GM12891 (cell line): Measurements from ENCODE around the gene NDUFA11. TPM values are rescaled to one million over a fixed set of nuclear protein-coding genes. Genes with fewer than 3 reads are reported as not detected.
A peak's percentile ranks its signal among the peaks of the same experiment; 100 is the strongest.

Source experiments
- DNase-seq: peaks from one replicate; pipeline ENCODE4 v3.0.0; 2011; ENCODE audit warnings: low spot score; ENCODE audit not compliant: insufficient read length
- FAIRE-seq: peaks from 2 replicates; lab custom pipeline; 2011; peaks lifted over from hg19 to GRCh38; lab: Jason Lieb, UNC
- PAX5 ChIP-seq: IDR thresholded peaks from 2 replicates; pipeline ENCODE4 v1.6.1; 2011; ENCODE audit warnings: low read length, moderate library complexity, mild to moderate bottlenecking; ENCODE audit not compliant: insufficient read depth, severe bottlenecking
- POLR2A ChIP-seq: IDR thresholded peaks from 2 replicates; pipeline ENCODE4 v1.6.1; 2011; ENCODE audit warnings: low read depth, low read length, control low read depth
- POLR2AphosphoS5 ChIP-seq: IDR thresholded peaks from 2 replicates; pipeline ENCODE4 v1.6.1; 2011; ENCODE audit warnings: low read depth, low read length, control low read depth
- POU2F2 ChIP-seq: IDR thresholded peaks from 2 replicates; pipeline ENCODE4 v1.6.1; 2011; ENCODE audit warnings: low read depth, mild to moderate bottlenecking, control low read depth, low read length, moderate library complexity
- SPI1 ChIP-seq: IDR thresholded peaks from 2 replicates; pipeline ENCODE4 v1.6.1; 2011; ENCODE audit warnings: low read depth, low read length, control low read depth
- TAF1 ChIP-seq: IDR thresholded peaks from 2 replicates; pipeline ENCODE4 v1.6.1; 2011; ENCODE audit warnings: low read depth, low read length, control low read depth
- polyA plus RNA-seq: library from polyadenylated mRNA; unstranded; fragments of >200 nt; gene quantifications from one replicate; pipeline ENCODE4 v1.2.1, GENCODE V29; 2012; ENCODE audit warnings: low read depth, missing spikeins, inconsistent platforms; ENCODE audit not compliant: missing spikeins

The NDUFA11 gene
- polyA plus RNA-seq: 307 TPM

DNA sequence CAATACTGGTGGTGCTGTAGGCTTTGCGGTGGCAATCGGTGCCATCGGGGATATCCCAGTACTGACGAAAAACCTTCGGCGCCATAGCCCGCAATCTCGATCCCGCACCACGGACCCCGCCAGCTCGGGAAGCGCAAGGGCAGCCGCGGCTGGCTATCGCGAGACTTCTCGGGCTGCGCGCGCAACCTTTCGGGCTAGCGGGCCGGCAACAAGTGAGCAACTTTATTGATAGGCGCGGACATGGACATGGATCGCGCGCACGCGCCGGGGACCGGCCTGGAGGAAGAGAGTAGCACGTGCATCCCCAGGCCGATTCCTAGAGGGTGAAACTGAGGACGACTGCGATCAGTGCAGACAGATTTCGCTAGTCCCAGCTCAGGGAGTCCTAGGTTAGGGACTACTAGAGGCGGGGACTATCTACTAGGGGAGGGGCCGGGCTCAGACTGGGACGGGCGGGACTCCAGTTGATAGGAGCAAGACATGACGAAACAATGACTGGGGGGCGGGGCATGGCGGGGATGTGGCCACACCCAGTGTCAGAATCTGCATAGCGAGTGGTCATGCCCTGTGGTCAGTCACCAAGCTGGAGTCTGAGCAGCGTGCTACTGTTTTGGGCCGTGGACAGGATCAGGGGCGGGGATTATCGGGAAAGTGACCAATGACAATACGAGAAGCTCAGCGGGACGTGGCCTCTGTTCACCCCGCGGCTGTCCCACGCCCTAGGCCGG, at the start of gene NDUFA11:
Gene NDUFA11 (minus strand): TSS at position 167 of the 728 bp plus-strand sequence. CDS start 82 bp downstream, at position 85.
- DNase-seq: peak; percentile 97
- no peak for FAIRE-seq
- TF ChIP-seq POLR2AphosphoS5 (peak; percentile 82; the same call in 1 of the 2 replicates), PAX5 (peak; percentile 32), SPI1 (no peak), POU2F2 (peak; percentile 40), TAF1 (peak; percentile 67), POLR2A (peak; percentile 77)

DNA sequence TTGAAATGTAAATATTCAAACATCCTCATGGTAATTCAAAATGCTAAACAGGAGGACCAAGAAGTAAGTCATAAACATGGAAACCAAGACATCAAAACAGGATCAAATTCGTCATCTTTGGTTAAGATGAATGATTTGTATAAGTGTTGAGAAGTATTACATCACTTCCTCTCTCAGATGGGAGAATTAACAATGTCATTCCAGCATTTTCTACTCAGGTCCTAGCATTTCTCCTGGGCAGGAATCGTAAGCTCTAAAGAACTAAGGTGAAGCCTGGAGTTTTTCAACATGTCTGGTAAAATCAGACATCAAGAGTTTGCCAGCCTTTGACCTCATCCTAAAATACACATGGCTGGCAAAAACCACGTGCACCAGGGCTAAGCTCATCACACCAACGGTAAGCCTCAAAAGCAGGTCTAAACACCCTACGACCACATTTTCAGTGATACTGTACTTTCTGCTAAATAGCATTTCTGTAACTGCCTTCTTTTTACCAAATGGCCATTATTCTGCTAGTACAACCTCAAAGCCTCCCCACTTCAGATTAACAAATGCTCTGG, 49.5 kb upstream of the NDUFA11 start:
- no peak for DNase-seq
- TF ChIP-seq PAX5 (no peak), SPI1 (peak; percentile 42; the same call in 1 of the 2 replicates)
- FAIRE-seq: peak; percentile 45

DNA sequence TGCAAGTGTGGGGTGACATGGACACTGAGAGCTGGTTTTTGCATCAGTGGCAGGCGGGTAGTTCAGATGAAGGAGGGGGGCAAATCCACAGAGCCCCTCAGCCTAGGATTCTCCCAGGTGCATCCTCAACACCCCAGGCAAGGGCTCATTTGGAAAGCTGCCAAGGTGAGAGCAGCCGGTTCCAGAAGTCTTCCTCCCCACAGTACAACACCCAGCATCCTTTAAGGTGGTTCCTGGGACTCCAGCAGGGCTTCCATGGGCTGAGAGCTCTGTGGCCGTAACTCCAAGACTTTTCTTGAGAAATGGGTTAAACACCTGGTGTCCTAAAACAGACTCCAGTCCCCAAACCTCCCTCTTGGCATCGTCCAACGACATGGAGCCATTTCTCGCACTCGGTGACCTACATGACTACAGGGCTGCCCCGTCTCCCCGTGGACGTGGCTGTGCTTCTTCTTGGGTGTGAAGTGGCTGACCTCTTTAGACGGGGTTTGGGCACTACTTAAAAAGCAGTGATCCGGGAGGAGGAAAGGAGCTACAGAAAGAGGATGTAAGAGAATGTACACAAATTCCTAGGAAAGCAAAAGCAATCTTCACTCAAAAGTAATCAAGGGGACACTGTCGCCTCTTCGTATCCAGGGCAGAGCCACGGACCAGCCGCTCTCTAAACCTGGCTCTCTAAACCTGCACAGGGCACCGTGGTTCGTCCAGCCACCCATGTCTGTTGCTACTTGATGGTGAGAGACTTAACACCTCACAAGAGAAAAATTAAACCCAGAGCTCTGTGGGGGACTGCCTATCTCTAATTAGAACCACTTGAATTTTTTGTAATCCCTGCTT, 48.8 kb upstream of the NDUFA11 start:
- DNase-seq: no peak
- no peak for FAIRE-seq
- TF ChIP-seq POLR2AphosphoS5 (no peak), TAF1 (no peak), SPI1 (no peak), POLR2A (no peak), POU2F2 (no peak), PAX5 (no peak)

DNA sequence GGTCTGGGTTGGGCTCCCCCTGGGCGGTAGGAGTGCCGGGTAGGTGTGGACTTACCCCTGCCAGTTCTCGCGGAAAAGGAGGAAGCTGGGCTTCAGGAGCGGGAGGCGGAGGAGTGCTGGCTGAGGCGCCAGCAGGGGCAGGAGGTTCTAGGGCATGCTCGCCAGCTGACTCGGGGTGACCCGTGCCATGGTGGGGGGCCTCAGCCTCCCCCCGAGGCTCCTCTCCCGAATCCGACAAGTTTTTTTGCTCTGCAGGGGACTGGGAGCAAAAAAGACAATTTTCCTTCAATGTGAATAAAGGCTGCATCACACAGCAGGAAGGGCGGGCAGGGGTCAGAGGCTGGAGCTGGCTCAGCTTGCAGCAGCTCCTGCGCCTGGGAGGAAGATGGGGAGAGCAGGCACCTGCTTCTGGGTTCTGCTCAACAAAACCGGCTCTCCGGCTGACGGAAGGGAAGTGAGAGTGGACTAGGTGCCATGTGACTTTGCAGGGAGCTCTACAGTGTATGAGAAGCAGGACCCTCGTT, 47.8 kb upstream of the NDUFA11 start:
- peak; percentile 94 for FAIRE-seq
- TF ChIP-seq POLR2A: no peak
- TF ChIP-seq POLR2AphosphoS5: no peak
- TF ChIP-seq SPI1: peak; percentile 94
- peak; percentile 52 for DNase-seq

DNA sequence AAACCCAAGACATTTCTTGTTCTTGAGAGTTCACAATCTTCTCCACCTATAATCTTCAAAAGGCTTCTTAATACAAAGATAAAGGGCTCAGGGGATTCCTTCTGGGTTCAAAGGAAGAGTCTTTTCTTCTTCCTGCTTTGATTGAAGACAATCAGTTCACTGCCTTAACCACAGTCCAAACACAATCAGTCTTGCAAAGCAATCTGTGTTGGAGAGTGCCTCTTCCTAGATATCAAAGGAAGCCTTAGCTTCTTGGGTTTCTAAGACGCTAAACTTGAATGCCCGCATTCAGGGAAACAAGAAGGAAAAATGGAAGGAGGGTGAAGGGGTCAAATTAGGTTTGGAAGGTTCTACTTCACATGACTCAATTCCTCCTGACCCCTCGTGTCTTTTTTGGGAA, 47.2 kb upstream of the NDUFA11 start:
- TF ChIP-seq POLR2AphosphoS5 (no peak), TAF1 (0 out of 2 replicates have a peak, but pooled peaks have one; percentile 15)
- FAIRE-seq (peak; percentile 69), DNase-seq (no peak)

DNA sequence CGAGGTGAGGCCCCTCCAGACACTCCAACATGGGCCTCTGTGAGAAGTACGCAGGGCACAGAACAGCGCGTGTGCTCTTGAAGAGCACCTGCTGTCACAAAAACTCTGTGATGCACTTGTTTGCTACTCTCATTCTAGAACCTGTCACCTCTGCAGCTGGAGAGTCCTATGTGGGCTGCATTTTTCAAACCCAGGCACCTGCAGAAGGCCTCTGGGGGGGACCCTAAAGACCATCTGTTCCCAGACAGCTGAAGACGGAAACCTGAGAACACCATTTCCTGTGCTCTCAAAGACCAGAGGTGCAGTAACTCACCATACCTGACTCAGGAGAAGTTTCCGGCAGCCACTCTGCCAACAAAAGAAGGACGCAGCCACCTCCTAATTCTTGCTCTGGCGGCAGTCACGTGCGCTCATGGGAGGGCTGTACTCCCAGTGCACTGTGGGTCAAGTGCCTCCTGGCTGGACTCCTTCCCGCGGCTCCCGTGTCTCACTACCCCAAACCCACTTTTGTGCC, 46.3 kb upstream of the NDUFA11 start:
- DNase-seq (no peak), FAIRE-seq (peak; percentile 5)
- TF ChIP-seq PAX5: no peak
- TF ChIP-seq POLR2A: no peak
- TF ChIP-seq TAF1: no peak
- TF ChIP-seq POLR2AphosphoS5: no peak
- no peak for TF ChIP-seq SPI1
- TF ChIP-seq POU2F2: no peak

DNA sequence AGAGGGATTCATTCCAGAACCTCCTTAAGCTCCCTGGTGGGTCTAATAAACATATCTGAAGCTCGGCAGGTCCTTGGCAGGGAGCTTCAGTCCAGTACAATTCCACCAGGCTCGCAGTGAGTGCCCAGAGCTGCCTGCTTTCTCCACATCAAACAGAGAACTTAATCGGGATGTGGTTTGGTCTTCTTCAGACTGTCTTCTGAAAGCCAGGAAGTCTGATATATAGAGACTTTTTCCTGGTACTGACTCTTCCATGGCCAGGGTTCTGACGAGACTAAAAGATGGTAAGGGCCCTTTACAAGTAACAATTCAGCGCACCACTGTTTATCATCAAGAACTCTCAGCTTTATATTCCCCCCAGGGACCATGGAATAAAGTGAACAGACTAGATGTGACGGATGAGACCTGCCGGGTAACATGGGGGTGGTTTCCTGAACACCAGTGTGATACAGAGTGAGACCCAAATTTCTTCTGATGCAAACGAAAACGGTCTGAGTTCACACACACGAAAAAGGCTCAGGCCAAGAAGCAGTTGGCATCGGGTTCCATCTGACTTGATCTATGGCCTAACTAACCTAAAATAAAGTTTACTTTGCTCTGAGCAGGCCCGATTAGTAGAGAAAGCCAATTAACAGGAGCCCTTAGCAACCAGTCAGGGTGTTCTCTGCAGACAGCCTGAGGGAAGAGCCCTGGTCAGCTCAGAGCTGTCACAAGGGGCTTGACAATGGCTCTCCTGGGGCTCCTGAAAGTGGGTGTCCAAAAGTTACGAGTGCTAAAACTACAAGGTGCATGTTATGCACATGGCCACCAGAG, 45.4 kb upstream of the NDUFA11 start:
- FAIRE-seq (no peak), DNase-seq (no peak)
- TF ChIP-seq POU2F2: no peak
- no peak for TF ChIP-seq TAF1
- no peak for TF ChIP-seq PAX5
- TF ChIP-seq POLR2A: no peak
- TF ChIP-seq SPI1: no peak
- no peak for TF ChIP-seq POLR2AphosphoS5

DNA sequence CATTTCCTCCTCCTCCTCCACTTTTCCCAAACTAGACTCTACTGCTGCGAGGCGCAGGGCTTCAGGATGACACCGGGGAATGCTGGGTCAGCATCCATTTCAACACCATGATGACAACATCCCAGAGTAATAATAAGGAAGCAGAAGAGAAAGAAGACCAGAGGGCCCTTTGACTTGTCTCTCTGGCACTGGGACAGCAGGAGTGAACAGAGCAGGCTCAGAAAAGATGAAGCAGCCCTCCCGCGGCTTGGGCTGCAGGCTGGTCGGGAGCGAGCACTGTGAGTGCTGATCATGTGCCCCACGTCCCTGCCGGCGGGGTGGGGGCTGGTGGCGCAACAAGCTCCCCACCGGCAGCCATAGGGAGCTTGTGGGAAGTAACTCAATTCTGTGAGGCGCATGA, 43.8 kb upstream of the NDUFA11 start:
- DNase-seq: no peak
- no peak for FAIRE-seq
- no peak for TF ChIP-seq PAX5
- TF ChIP-seq POLR2A: no peak
- no peak for TF ChIP-seq TAF1
- no peak for TF ChIP-seq SPI1

DNA sequence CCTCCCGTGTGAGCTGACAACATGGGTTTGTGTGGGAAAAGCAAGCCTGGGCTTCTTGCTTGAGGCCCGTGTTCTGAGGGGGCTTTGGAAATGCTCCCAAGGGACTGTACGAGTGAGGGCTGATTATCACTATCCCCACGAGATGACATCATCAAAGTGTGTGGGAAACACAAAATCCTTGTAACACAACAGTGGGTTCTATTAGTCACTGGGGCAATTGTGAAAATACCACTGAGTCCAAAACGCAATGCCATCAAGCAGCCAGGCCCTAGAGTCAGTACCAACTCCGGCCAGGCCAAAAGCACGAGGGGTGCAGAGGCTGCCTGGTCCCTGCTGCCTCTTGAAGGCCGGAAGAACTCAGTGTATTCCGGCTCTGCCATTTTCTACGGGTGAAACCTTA, 40.0 kb upstream of the NDUFA11 start:
- TF ChIP-seq POU2F2 (no peak), POLR2AphosphoS5 (no peak), SPI1 (no peak), POLR2A (no peak), PAX5 (no peak), TAF1 (no peak)
- no peak for FAIRE-seq
- no peak for DNase-seq
